K562 (cell line): ENCODE data around the gene RSPRY1. TPM values are rescaled to one million over a fixed set of nuclear protein-coding genes. Genes with fewer than 3 reads are reported as not detected.

Experiments used
- ATAC-seq: fragments of 200-7000 bp; cut with Tn5 transposase; 3 replicates; pipeline ENCODE4 v1.9.1; 2020; ENCODE audit warnings: moderate library complexity
- BruUV-seq: library from RNA; stranded (reverse); fragments of 400-500 nt; replicated peaks from 2 replicates; lab custom pipeline; 2021; lab: Mats Ljungman, UMichigan
- CTCF ChIA-PET: fragments of 300-600 bp; formaldehyde crosslinking; extraction: SDS; loops from one replicate; lab custom pipeline; 2021; ENCODE audit warnings: low intra/inter-chr PET ratio; lab: Yijun Ruan, JAX
- POLR2A ChIA-PET: fragments of 300-600, 350-650 bp; sonication (Branson Sonifier 250); formaldehyde crosslinking; extraction: SDS; loops from one replicate; lab custom pipeline; 2021; ENCODE audit warnings: antibody characterized with exemption, inconsistent platforms; lab: Yijun Ruan, JAX
- DNase-seq, 4 experiments: peaks; one replicate each; pipeline versions ENCODE4 v3.0.0 to v3.0.0-alpha.2; 2011 to 2018; ENCODE audit warnings: low spot score in 3 of 4, mixed read lengths in 3 of 4; ENCODE audit errors: extremely low read depth in 1 of 4
- FAIRE-seq: peaks from 2 replicates; lab custom pipeline; 2011; peaks lifted over from hg19 to GRCh38; lab: Jason Lieb, UNC
- H2AFZ ChIP-seq: 2 replicates; pipeline ENCODE4 v1.6.0; 2011; ENCODE audit warnings: low read depth, low read length, control low read depth, inconsistent platforms
- H3K27ac ChIP-seq: fragments of 200-600 bp; 3 replicates; pipeline ENCODE4 v1.8.0; 2011; ENCODE audit warnings: low read depth, mild to moderate bottlenecking, control low read depth, inconsistent platforms, low read length, moderate library complexity, mixed read lengths; ENCODE audit errors: extremely low read depth
- H3K27me3 ChIP-seq, 2 experiments: fragments of 300-600 bp in 1 of 2; 2 replicates in 1 of 2; 3 replicates in 1 of 2; pipeline versions ENCODE4 v1.6.0 to v1.8.0; 2011; ENCODE audit warnings: inconsistent platforms in 2 of 2, low read length in 2 of 2, mild to moderate bottlenecking in 1 of 2, mixed read lengths in 1 of 2, moderate library complexity in 1 of 2; ENCODE audit not compliant: control insufficient read depth in 2 of 2, insufficient read depth in 2 of 2
- H3K36me3 ChIP-seq: fragments of 300-600 bp; 3 replicates; pipeline ENCODE4 v1.8.0; 2011; ENCODE audit warnings: mild to moderate bottlenecking, low read length, inconsistent platforms; ENCODE audit not compliant: control insufficient read depth, insufficient read depth
- H3K4me1 ChIP-seq, 2 experiments: fragments of 200-600 bp in 1 of 2; replicated peaks in 1 of 2; 2 replicates in 1 of 2; 3 replicates in 1 of 2; pipeline versions ENCODE4 v1.5.1 to v1.8.0; 2011; ENCODE audit warnings: inconsistent platforms in 2 of 2, low read length in 2 of 2, mild to moderate bottlenecking in 1 of 2, mixed read lengths in 1 of 2, moderate library complexity in 1 of 2; ENCODE audit not compliant: control insufficient read depth in 2 of 2, insufficient read depth in 2 of 2
- H3K4me2 ChIP-seq: 2 replicates; pipeline ENCODE4 v1.6.1; 2011; ENCODE audit warnings: low read length, control low read depth, inconsistent platforms, mixed read lengths; ENCODE audit not compliant: insufficient read depth
- H3K4me3 ChIP-seq: fragments of 200-600 bp; sonication (generic), shearing (Covaris generic); 2 replicates; pipeline ENCODE4 v1.5.1; 2016; ENCODE audit warnings: control low read depth, inconsistent platforms
- H3K79me2 ChIP-seq: fragments of 200-600 bp; 3 replicates; pipeline ENCODE4 v1.8.0; 2011; ENCODE audit warnings: low read length, inconsistent platforms; ENCODE audit not compliant: control insufficient read depth, insufficient read depth
- H3K9ac ChIP-seq, 2 experiments: 2 replicates each; pipeline versions ENCODE4 v1.6.0 to v1.6.1; 2011; ENCODE audit warnings: low read depth in 2 of 2, low read length in 2 of 2, control low read depth in 1 of 2, inconsistent platforms in 1 of 2, mild to moderate bottlenecking in 1 of 2, mixed read lengths in 1 of 2; ENCODE audit not compliant: insufficient read depth in 1 of 2
- H3K9me1 ChIP-seq: one replicate; pipeline ENCODE4 v1.6.0; 2011; ENCODE audit warnings: inconsistent platforms, mild to moderate bottlenecking, low read length, moderate library complexity; ENCODE audit not compliant: control insufficient read depth, insufficient read depth
- H3K9me3 ChIP-seq: replicated peaks from 2 replicates; pipeline ENCODE4 v1.5.1; 2011; ENCODE audit warnings: low read depth, low read length, inconsistent platforms; ENCODE audit not compliant: control insufficient read depth, insufficient read depth
- H4K20me1 ChIP-seq: replicated peaks from 2 replicates; pipeline ENCODE4 v1.6.1; 2011; ENCODE audit warnings: low read length, inconsistent platforms, mixed read lengths; ENCODE audit not compliant: control insufficient read depth, insufficient read depth
- ETV5 ChIP-seq: sonication (generic); formaldehyde crosslinking; IDR thresholded peaks from 2 replicates; pipeline ENCODE4 v1.4.0; 2020; ENCODE audit warnings: low read depth, mild to moderate bottlenecking, missing genetic modification reagents
- GTF2B ChIP-seq: IDR thresholded peaks from 2 replicates; pipeline ENCODE4 v1.6.1; 2011; ENCODE audit not compliant: insufficient read length; ENCODE audit errors: extremely low read depth
- HNRNPLL ChIP-seq: fragments of 200-400 bp; formaldehyde crosslinking; IDR thresholded peaks from 2 replicates; pipeline ENCODE4 v1.6.1; 2017; ENCODE audit warnings: low read length, low read depth, mild to moderate bottlenecking; ENCODE audit not compliant: poor library complexity, severe bottlenecking
- KLF6 ChIP-seq: fragments of 250-450 bp; sonication (Bioruptor Pico); IDR thresholded peaks from 2 replicates; pipeline ENCODE4 v1.4.0; 2020; ENCODE audit warnings: mild to moderate bottlenecking, moderate library complexity, borderline replicate concordance
- NFE2L1 ChIP-seq: fragments of 450-650 bp; IDR thresholded peaks from 2 replicates; pipeline ENCODE4 v1.6.1; 2016; ENCODE audit warnings: missing genetic modification characterization, low read depth, mild to moderate bottlenecking, missing compliant biosample characterization, moderate library complexity, borderline replicate concordance
- POLR2B ChIP-seq: fragments of 450-650 bp; IDR thresholded peaks from 2 replicates; pipeline ENCODE4 v1.6.1; 2018; ENCODE audit warnings: low read depth; ENCODE audit not compliant: partially characterized antibody
- TAL1 ChIP-seq: fragments of 450-650 bp; IDR thresholded peaks from 2 replicates; pipeline ENCODE4 v1.6.1; 2016; ENCODE audit warnings: mild to moderate bottlenecking
- U2AF2 ChIP-seq: fragments of 200-400 bp; formaldehyde crosslinking; optimal IDR thresholded peaks from 2 replicates; pipeline ENCODE3; 2017; ENCODE audit warnings: low read depth, mild to moderate bottlenecking, low read length
- ZBED1 ChIP-seq: IDR thresholded peaks from 2 replicates; pipeline ENCODE4 v1.6.1; 2014
- ZBTB1 ChIP-seq: sonication (generic); formaldehyde crosslinking; IDR thresholded peaks from 2 replicates; pipeline ENCODE4 v1.8.1; 2023; ENCODE audit warnings: missing genetic modification reagents, low read depth, mild to moderate bottlenecking, borderline replicate concordance
- ZNF263 ChIP-seq: sonication (generic); formaldehyde crosslinking; IDR thresholded peaks from 2 replicates; pipeline ENCODE4 v1.8.0; 2022; ENCODE audit warnings: mild to moderate bottlenecking, missing genetic modification reagents, borderline replicate concordance
- ZNF830 ChIP-seq: fragments of 250-450 bp; sonication (Bioruptor Pico); IDR thresholded peaks from 2 replicates; pipeline ENCODE4 v1.5.0; 2021; ENCODE audit warnings: mild to moderate bottlenecking
- WGBS: fragments of 100-300 bp; shearing (Covaris generic); methylation state at CpG from one replicate; pipeline ENCODE4 v1.1.6; 2016; ENCODE audit warnings: low coverage, mixed read lengths; ENCODE audit not compliant: insufficient coverage; ENCODE audit errors: missing lambda C conversion rate; 5-methylcytosine and 5-hydroxymethylcytosine counted together
- in situ Hi-C: fragments of 300-500 bp; cut with MboI; formaldehyde crosslinking; loops from 4 replicates; pipeline ENCODE4 v1.15.0; 2018; ENCODE audit warnings: inconsistent platforms, mixed read lengths
- intact Hi-C: fragments of 100-400 bp; cut with micrococcal nuclease; formaldehyde crosslinking; loops from 2 replicates; pipeline ENCODE4 v1.14.2; 2022
- polyA plus RNA-seq, 8 experiments: library from polyadenylated mRNA; depleted of rRNA in 4 of 8; stranded (reverse) in 5 of 8; unstranded in 3 of 8; fragments of >200 nt; fragmentation: Nextera tagmentation in 2 of 8; fragmentation: Illumina TruSeq in 1 of 8; extraction: Ambion mirVana in 2 of 8; extraction: Trizol in 1 of 8; gene quantifications; 2 replicates each; pipeline versions ENCODE4 v1.2.1 to v1.2.3, GENCODE V29; 2011 to 2014; ENCODE audit warnings: inconsistent platforms in 1 of 8, missing spikeins in 1 of 8
- total RNA-seq, 7 experiments: library from RNA; depleted of rRNA in 6 of 7; stranded (reverse); fragments of >200 nt in 6 of 7; fragmentation: Illumina TruSeq in 2 of 7; extraction: Trizol in 2 of 7; gene quantifications; 2 replicates each; pipeline versions ENCODE4 v1.2.1 to v1.2.3, GENCODE V29; 2011 to 2021; ENCODE audit warnings: low replicate concordance in 1 of 7
- TF ChIP-seq, protein P1 (sequence below): fragments of 450-650 bp; formaldehyde crosslinking; IDR thresholded peaks from 2 replicates; pipeline ENCODE4 v1.4.0; 2022; ENCODE audit warnings: missing genetic modification characterization
- TF ChIP-seq, protein P2 (sequence below), 2 experiments: fragments of 450-650 bp; IDR thresholded peaks; 2 replicates each; pipeline ENCODE4 v1.6.1; 2016
- TF ChIP-seq, protein P3 (sequence below): sonication (generic); formaldehyde crosslinking; IDR thresholded peaks from 2 replicates; pipeline ENCODE4 v1.5.0; 2020; ENCODE audit warnings: missing genetic modification reagents

The RSPRY1 gene
- total and polyA plus RNA-seq, 9 of the 15 experiments (the other 6 are each of a cell fraction or from before 2014, with no cell fraction given), result 10.2 to 27.8 (median 20.8) TPM

DNA sequence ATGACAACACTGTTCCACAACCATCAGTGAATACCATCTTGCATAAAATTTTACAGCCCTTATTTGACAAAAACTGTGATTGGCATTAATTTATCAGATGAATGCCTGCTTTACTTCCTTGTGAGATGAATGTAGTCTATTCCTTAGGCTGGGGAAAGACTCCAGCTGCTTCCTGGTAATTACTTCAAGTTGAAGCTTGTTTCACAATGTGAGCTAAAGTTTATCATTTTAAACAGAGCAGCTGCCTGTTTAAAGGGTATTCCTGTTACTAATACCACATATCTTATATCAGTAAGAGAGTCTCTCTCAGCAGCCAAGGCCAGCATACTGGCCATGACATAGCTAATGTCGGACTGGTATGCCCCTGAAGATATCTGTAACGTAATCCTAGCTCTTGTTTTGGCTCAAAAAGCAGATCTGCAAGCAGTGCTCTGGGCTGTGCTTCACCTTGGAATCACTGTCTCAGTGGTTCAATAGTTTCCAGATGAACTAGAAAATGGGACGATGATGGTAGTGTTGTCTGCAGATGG lies 45.8 kb downstream of the RSPRY1 start:
- peaks cover 87% of the 10 kb centered on the region for H3K36me3 ChIP-seq
- H3K27me3 ChIP-seq, result no peaks in the 10 kb centered on the region
- no peak overlapping the region for H3K9ac ChIP-seq
- H3K9me3 ChIP-seq, result no peaks in the 10 kb centered on the region
- CTCF ChIA-PET, result no interaction called here
- H3K79me2 ChIP-seq, result no peaks in the 10 kb centered on the region
- no peak overlapping the region for H3K4me2 ChIP-seq
- in situ Hi-C loops, result no loop called here
- H3K4me3 ChIP-seq, result no peak overlapping the region
- no peak overlapping the region for H3K27ac ChIP-seq
- ATAC-seq (no peak), FAIRE-seq (no peak)
- H3K4me1 ChIP-seq, result peaks cover 0 to 9% of the 10 kb centered on the region in 2 experiments; a peak in 2 of 5 replicates
- no peaks in the 10 kb centered on the region for H3K9me1 ChIP-seq
- WGBS, result 87% methylated on average over 3 of the region's 3 CpGs
- no peak overlapping the region for H2AFZ ChIP-seq
- intact Hi-C loops, result no loop called here
- BruUV-seq, result no TSS peak
- no peaks in the 10 kb centered on the region for H4K20me1 ChIP-seq
- no peak for TF ChIP-seq TAL1
- no peak for TF ChIP-seq ETV5
- TF ChIP-seq, protein P1, sequence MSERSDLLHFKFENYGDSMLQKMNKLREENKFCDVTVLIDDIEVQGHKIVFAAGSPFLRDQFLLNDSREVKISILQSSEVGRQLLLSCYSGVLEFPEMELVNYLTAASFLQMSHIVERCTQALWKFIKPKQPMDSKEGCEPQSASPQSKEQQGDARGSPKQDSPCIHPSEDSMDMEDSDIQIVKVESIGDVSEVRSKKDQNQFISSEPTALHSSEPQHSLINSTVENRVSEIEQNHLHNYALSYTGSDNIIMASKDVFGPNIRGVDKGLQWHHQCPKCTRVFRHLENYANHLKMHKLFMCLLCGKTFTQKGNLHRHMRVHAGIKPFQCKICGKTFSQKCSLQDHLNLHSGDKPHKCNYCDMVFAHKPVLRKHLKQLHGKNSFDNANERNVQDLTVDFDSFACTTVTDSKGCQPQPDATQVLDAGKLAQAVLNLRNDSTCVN (CRISPR knock-in tag), result no peak
- TF ChIP-seq, protein P2, sequence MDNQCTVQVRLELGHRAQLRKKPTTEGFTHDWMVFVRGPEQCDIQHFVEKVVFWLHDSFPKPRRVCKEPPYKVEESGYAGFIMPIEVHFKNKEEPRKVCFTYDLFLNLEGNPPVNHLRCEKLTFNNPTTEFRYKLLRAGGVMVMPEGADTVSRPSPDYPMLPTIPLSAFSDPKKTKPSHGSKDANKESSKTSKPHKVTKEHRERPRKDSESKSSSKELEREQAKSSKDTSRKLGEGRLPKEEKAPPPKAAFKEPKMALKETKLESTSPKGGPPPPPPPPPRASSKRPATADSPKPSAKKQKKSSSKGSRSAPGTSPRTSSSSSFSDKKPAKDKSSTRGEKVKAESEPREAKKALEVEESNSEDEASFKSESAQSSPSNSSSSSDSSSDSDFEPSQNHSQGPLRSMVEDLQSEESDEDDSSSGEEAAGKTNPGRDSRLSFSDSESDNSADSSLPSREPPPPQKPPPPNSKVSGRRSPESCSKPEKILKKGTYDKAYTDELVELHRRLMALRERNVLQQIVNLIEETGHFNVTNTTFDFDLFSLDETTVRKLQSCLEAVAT (IDR thresholded peaks at IDR 0.05), result no peak
- no peak for TF ChIP-seq ZBTB1
- no peak for TF ChIP-seq NFE2L1
- TF ChIP-seq U2AF2, result no peak
- TF ChIP-seq ZNF263 (CRISPR knock-in tag), result no peak
- no peak for TF ChIP-seq ZNF830 (CRISPR knock-in tag)
- TF ChIP-seq KLF6 (CRISPR knock-in tag), result no peak
- TF ChIP-seq POLR2B, result no peak
- TF ChIP-seq ZBED1, result no peak
- TF ChIP-seq HNRNPLL, result no peak
- TF ChIP-seq GTF2B, result no peak
- TF ChIP-seq, protein P3, sequence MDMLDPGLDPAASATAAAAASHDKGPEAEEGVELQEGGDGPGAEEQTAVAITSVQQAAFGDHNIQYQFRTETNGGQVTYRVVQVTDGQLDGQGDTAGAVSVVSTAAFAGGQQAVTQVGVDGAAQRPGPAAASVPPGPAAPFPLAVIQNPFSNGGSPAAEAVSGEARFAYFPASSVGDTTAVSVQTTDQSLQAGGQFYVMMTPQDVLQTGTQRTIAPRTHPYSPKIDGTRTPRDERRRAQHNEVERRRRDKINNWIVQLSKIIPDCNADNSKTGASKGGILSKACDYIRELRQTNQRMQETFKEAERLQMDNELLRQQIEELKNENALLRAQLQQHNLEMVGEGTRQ (CRISPR knock-in tag), result no peak
- TF ChIP-seq, all 486 proteins: peak for 0
- DNase-seq, result no peak
- POLR2A ChIA-PET, result interaction anchor here (1.0 kb wide), 1 partner anchor 10 kb away, joined by 3 read pairs; no protein-coding TSS in a partner anchor
